H1 (cell line): Measurements from ENCODE around the gene RXRA.

Source experiments
- CBX8 ChIP-seq: fragments of 300-800, 300-1000 bp; sonication (generic); IDR thresholded peaks from 2 replicates; pipeline ENCODE4 v1.7.1; 2016; ENCODE audit warnings: low read depth, low read length, borderline replicate concordance
- CHD2 ChIP-seq: IDR thresholded peaks from 2 replicates; pipeline ENCODE4 v1.6.1; 2012; ENCODE audit warnings: low read length, improper control_type of control experiment
- CTCF ChIP-seq, 3 experiments: IDR thresholded peaks; 1 replicate in 2 of 3; 2 replicates in 1 of 3; pipeline versions ENCODE4 v1.5.1 to v1.6.1; 2011; ENCODE audit warnings: low read length in 3 of 3, mild to moderate bottlenecking in 3 of 3, inconsistent platforms in 2 of 3, low read depth in 1 of 3, moderate library complexity in 1 of 3; ENCODE audit not compliant: insufficient read depth in 1 of 3; ENCODE audit errors: control extremely low read depth in 1 of 3
- EZH2 ChIP-seq: fragments of 200-600 bp; sonication (generic); IDR thresholded peaks from 2 replicates; pipeline ENCODE4 v1.7.1; 2012; ENCODE audit warnings: low read depth, mild to moderate bottlenecking, moderate library complexity, low read length, inconsistent platforms; ENCODE audit not compliant: severe bottlenecking
- JUN ChIP-seq: IDR thresholded peaks from 2 replicates; pipeline ENCODE4 v1.6.1; 2011; ENCODE audit warnings: low read depth, mild to moderate bottlenecking, improper control_type of control experiment, low read length
- KDM1A ChIP-seq: fragments of 200-600, 300-600 bp; sonication (generic); IDR thresholded peaks from 2 replicates; pipeline ENCODE4 v1.7.1; 2016; ENCODE audit warnings: mild to moderate bottlenecking, low read length, borderline replicate concordance
- POLR2A ChIP-seq, 2 experiments: IDR thresholded peaks; 1 replicate in 1 of 2; 2 replicates in 1 of 2; pipeline ENCODE4 v1.6.1; 2011; ENCODE audit warnings: low read depth in 2 of 2, low read length in 2 of 2, mild to moderate bottlenecking in 2 of 2; ENCODE audit errors: control extremely low read depth in 1 of 2
- POLR2AphosphoS5 ChIP-seq: IDR thresholded peaks from 2 replicates; pipeline ENCODE4 v1.6.1; 2011; ENCODE audit warnings: low read depth, low read length
- TEAD4 ChIP-seq: IDR thresholded peaks from 2 replicates; pipeline ENCODE4 v1.6.1; 2012; ENCODE audit warnings: low read depth, low read length, inconsistent platforms, mixed read lengths
- USF2 ChIP-seq: IDR thresholded peaks from 2 replicates; pipeline ENCODE4 v1.6.1; 2011; ENCODE audit warnings: low read length, improper control_type of control experiment

- TF ChIP-seq CBX8 (no peak), CTCF (IDR thresholded peaks at IDR 0.05; ENCODE audit: control extremely low read depth in 1 of 3, insufficient read depth in 1 of 3, low read depth in 1 of 3, low read length in 3 of 3) (no peak), EZH2 (no peak), POLR2AphosphoS5 (no peak), USF2 (no peak), CHD2 (no peak), JUN (no peak), POLR2A (IDR thresholded peaks at IDR 0.05; ENCODE audit: control extremely low read depth in 1 of 2, low read depth in 2 of 2, low read length in 2 of 2) (no peak), TEAD4 (no peak), KDM1A (no peak)
These were observed 104.8 kb downstream of the RXRA start for GRCh38 chr9:134431095-134431494.
